ENCODE data around the gene HMCN2.

Gene HMCN2

DNA sequence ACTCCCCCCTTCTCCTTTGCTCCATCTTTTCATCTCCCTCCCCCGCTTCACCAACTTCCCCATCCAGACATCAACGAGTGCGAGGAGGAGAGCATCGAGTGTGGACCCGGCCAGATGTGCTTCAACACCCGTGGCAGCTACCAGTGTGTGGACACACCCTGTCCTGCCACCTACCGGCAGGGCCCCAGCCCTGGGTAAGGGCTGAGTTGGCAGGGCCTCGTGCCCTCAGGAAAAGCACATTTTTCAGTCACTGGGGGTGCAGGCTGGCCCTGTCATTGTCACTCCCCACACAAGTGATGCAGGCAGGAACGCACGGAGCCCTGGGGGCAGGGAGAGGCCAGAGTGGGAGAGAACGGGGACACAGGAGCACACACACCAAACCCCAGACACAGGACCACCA is 166.8 kb downstream of the HMCN2 start:
- H3K36me3 ChIP-seq (ENCODE audit: insufficient read depth, low read length): no peaks in the 10 kb centered on the region
- H3K27me3 ChIP-seq (ENCODE audit: insufficient read depth, low read length, poor library complexity, severe bottlenecking): no peaks in the 10 kb centered on the region
- H3K79me2 ChIP-seq (ENCODE audit: insufficient read depth, low read length): no peaks in the 10 kb centered on the region
- no peak overlapping the region for H3K4me2 ChIP-seq (ENCODE audit: low read depth, low read length, poor library complexity, severe bottlenecking)
- no peak overlapping the region for H3K4me3 ChIP-seq (ENCODE audit: low read length, poor library complexity, severe bottlenecking)
- no peaks in the 10 kb centered on the region for H3K9me3 ChIP-seq (ENCODE audit: insufficient read depth, low read depth, low read length)
- no peak overlapping the region for H2AFZ ChIP-seq (ENCODE audit: low read length)
- no peaks in the 10 kb centered on the region for H4K20me1 ChIP-seq (ENCODE audit: insufficient read depth, low read length, poor library complexity, severe bottlenecking)
- no peaks in the 10 kb centered on the region for H3K4me1 ChIP-seq (ENCODE audit: insufficient read depth, low read length, poor library complexity, severe bottlenecking)
- H3K9ac ChIP-seq (ENCODE audit: low read depth, low read length, poor library complexity, severe bottlenecking): no peak overlapping the region
- H3F3A ChIP-seq (ENCODE audit: low read depth): no peaks in the 10 kb centered on the region
- H3K9me2 ChIP-seq (replicated peaks; ENCODE audit: low read depth, low read length): no peaks in the 10 kb centered on the region
- no peak for TF ChIP-seq EZH2phosphoT487 (IDR thresholded peaks at IDR 0.05; ENCODE audit: borderline replicate concordance)
- TF ChIP-seq, protein P1, sequence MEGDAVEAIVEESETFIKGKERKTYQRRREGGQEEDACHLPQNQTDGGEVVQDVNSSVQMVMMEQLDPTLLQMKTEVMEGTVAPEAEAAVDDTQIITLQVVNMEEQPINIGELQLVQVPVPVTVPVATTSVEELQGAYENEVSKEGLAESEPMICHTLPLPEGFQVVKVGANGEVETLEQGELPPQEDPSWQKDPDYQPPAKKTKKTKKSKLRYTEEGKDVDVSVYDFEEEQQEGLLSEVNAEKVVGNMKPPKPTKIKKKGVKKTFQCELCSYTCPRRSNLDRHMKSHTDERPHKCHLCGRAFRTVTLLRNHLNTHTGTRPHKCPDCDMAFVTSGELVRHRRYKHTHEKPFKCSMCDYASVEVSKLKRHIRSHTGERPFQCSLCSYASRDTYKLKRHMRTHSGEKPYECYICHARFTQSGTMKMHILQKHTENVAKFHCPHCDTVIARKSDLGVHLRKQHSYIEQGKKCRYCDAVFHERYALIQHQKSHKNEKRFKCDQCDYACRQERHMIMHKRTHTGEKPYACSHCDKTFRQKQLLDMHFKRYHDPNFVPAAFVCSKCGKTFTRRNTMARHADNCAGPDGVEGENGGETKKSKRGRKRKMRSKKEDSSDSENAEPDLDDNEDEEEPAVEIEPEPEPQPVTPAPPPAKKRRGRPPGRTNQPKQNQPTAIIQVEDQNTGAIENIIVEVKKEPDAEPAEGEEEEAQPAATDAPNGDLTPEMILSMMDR (conservative IDR thresholded peaks at IDR 0.05; ENCODE audit: low read length): no peak

DNA sequence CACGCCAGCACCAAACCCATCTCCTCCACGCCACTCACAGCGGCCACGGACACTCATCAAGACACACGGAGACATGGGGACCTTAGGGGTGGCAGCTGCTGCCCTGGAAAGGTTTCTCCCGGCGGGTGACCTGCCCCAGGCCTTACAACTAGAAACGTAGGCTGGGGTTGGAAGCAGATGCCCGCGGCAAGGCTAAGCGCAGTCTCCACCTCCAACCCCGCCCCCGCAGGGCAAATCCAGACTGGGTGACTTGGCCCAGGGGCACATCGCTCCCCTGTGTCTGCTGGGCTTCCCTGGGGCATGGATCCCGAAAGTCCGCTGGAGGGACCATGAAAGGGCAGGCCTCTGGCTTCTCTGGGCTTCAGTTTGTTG is 167.2 kb downstream of the HMCN2 start:
- H3K9me2 ChIP-seq (replicated peaks; ENCODE audit: low read depth, low read length): no peaks in the 10 kb centered on the region
- no peaks in the 10 kb centered on the region for H3K27me3 ChIP-seq (ENCODE audit: insufficient read depth, low read length, poor library complexity, severe bottlenecking)
- H3K4me1 ChIP-seq (ENCODE audit: insufficient read depth, low read length, poor library complexity, severe bottlenecking): no peaks in the 10 kb centered on the region
- H3K9ac ChIP-seq (ENCODE audit: low read depth, low read length, poor library complexity, severe bottlenecking): no peak overlapping the region
- H3K79me2 ChIP-seq (ENCODE audit: insufficient read depth, low read length): no peaks in the 10 kb centered on the region
- TF ChIP-seq EZH2phosphoT487 (IDR thresholded peaks at IDR 0.05; ENCODE audit: borderline replicate concordance): no peak
- TF ChIP-seq, protein P1 (conservative IDR thresholded peaks at IDR 0.05; ENCODE audit: low read length): no peak
- no peak overlapping the region for H3K4me2 ChIP-seq (ENCODE audit: low read depth, low read length, poor library complexity, severe bottlenecking)
- no peaks in the 10 kb centered on the region for H4K20me1 ChIP-seq (ENCODE audit: insufficient read depth, low read length, poor library complexity, severe bottlenecking)
- no peak overlapping the region for H3K4me3 ChIP-seq (ENCODE audit: low read length, poor library complexity, severe bottlenecking)
- H3K9me3 ChIP-seq (ENCODE audit: insufficient read depth, low read depth, low read length): no peaks in the 10 kb centered on the region
- H2AFZ ChIP-seq (ENCODE audit: low read length): no peak overlapping the region
- H3K36me3 ChIP-seq (ENCODE audit: insufficient read depth, low read length): no peaks in the 10 kb centered on the region
- no peaks in the 10 kb centered on the region for H3F3A ChIP-seq (ENCODE audit: low read depth)

DNA sequence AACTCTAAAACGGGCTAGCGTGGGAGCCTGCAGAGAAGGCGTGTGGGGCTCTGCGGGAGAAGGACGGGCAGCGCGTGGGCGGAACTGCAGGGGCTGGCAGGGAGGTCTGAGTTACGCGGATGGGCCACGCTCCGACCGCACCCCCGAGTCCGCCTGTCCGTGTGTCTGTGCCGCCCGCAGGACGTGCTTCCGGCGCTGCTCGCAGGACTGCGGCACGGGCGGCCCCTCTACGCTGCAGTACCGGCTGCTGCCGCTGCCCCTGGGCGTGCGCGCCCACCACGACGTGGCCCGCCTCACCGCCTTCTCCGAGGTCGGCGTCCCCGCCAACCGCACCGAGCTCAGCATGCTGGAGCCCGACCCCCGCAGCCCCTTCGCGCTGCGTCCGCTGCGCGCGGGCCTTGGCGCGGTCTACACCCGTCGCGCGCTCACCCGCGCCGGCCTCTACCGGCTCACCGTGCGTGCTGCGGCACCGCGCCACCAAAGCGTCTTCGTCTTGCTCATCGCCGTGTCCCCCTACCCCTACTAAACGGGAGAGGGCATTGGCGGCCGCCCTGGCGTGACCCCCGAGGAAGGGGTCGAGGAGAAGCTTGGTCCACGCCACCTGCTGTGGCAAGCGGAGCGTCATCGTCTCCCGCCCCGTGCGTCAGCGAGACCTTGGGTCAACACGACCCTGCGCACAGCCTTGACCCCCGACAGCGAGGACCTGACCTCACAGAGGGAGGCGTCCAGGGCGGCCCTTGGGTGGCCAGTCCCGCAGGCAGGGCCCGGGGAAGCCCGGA is 167.8 kb downstream of the HMCN2 start:
- no peak for TF ChIP-seq EZH2phosphoT487 (IDR thresholded peaks at IDR 0.05; ENCODE audit: borderline replicate concordance)
- TF ChIP-seq, protein P1 (conservative IDR thresholded peaks at IDR 0.05; ENCODE audit: low read length): no peak
- no peak overlapping the region for H3K9ac ChIP-seq (ENCODE audit: low read depth, low read length, poor library complexity, severe bottlenecking)

More for the DNA sequence above, 167.8 kb downstream of the HMCN2 start:
- Histone ChIP-seq H3F3A (ENCODE audit: low read depth) (no peaks in the 10 kb centered on the region), H3K4me1 (ENCODE audit: insufficient read depth, low read length, poor library complexity, severe bottlenecking) (no peaks in the 10 kb centered on the region), H3K36me3 (ENCODE audit: insufficient read depth, low read length) (no peaks in the 10 kb centered on the region), H3K79me2 (ENCODE audit: insufficient read depth, low read length) (no peaks in the 10 kb centered on the region), H3K9me2 (replicated peaks; ENCODE audit: low read depth, low read length) (no peaks in the 10 kb centered on the region), H3K9me3 (ENCODE audit: insufficient read depth, low read depth, low read length) (no peaks in the 10 kb centered on the region), H4K20me1 (ENCODE audit: insufficient read depth, low read length, poor library complexity, severe bottlenecking) (no peaks in the 10 kb centered on the region), H3K4me2 (ENCODE audit: low read depth, low read length, poor library complexity, severe bottlenecking) (no peak overlapping the region), H2AFZ (ENCODE audit: low read length) (no peak overlapping the region), H3K4me3 (ENCODE audit: low read length, poor library complexity, severe bottlenecking) (no peak overlapping the region), H3K27me3 (ENCODE audit: insufficient read depth, low read length, poor library complexity, severe bottlenecking) (no peaks in the 10 kb centered on the region)
